Measurements from ENCODE around the gene ATG3.

DNA sequence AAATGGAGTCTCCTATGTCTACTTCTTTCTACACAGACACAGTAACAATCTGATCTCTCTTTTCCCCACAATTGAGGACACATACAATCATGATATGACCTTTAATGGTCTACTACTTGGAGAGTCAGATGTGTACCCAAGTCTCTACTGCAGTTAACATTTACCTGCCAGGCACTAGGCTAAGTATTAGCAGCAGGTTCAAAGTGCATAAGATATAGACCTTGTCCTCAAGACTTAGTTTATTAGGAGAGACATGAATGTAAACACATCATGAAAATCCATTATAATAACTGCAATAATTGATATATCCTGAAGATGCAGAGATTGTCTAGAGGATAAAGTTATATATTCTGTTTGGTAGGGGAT, 3.2 kb upstream of the ATG3 start:
- TF ChIP-seq CTCF (conservative IDR thresholded peaks at IDR 0.05 in 1 of 2, IDR thresholded peaks at IDR 0.05 in 1 of 2; ENCODE audit: low read depth in 1 of 2, low read length in 2 of 2) (no peak), EZH2 (IDR thresholded peaks at IDR 0.05; ENCODE audit: low read length, missing control alignments) (no peak)
